Esophagus (tissue), 2 donors: ENCODE data around the gene CRIM1. TPM values are rescaled to one million over a fixed set of nuclear protein-coding genes. Genes with fewer than 3 reads are reported as not detected.

Experiments used
- H3K27ac ChIP-seq, 2 donors: one replicate each; pipeline ENCODE4 v1.5.1; 2013; ENCODE audit warnings: low read depth in 2 of 2, mild to moderate bottlenecking in 2 of 2, inconsistent platforms in 1 of 2, low read length in 1 of 2, moderate library complexity in 1 of 2
- H3K27me3 ChIP-seq, 2 donors: one replicate each; pipeline ENCODE4 v1.6.1; 2013; ENCODE audit warnings: low read length in 2 of 2, control low read depth in 1 of 2, mild to moderate bottlenecking in 1 of 2; ENCODE audit not compliant: insufficient read depth in 2 of 2, control insufficient read depth in 1 of 2
- H3K36me3 ChIP-seq, 2 donors: one replicate each; pipeline ENCODE4 v1.6.1; 2013; ENCODE audit warnings: low read length in 1 of 2; ENCODE audit not compliant: control insufficient read depth in 2 of 2, insufficient read depth in 2 of 2
- H3K4me1 ChIP-seq, 2 donors: one replicate each; pipeline ENCODE4 v1.6.1; 2013; ENCODE audit warnings: low read length in 1 of 2; ENCODE audit not compliant: control insufficient read depth in 2 of 2, insufficient read depth in 2 of 2
- H3K4me3 ChIP-seq, 2 donors: one replicate each; pipeline ENCODE4 v1.5.1; 2013; ENCODE audit warnings: low read length in 2 of 2, mild to moderate bottlenecking in 2 of 2, low read depth in 1 of 2, moderate library complexity in 1 of 2
- H3K9me3 ChIP-seq, 2 donors: one replicate each; pipeline ENCODE4 v1.6.1; 2013; ENCODE audit warnings: mild to moderate bottlenecking in 2 of 2, low read depth in 1 of 2, low read length in 1 of 2, moderate library complexity in 1 of 2; ENCODE audit not compliant: control insufficient read depth in 2 of 2, insufficient read depth in 1 of 2
- WGBS, 2 donors: extraction: QIAGEN DNeasy Blood & Tissue Kit; methylation state at CpG; one replicate each; pipeline ENCODE4 v1.1.7; 2013; 5-methylcytosine and 5-hydroxymethylcytosine counted together
- polyA plus RNA-seq, 2 donors: library from polyadenylated mRNA; stranded (reverse); fragments of 200-250 nt; gene quantifications; one replicate each; pipeline ENCODE4 v1.2.3, GENCODE V29; 2013
- donor health status: healthy with polysubstance abuse.
- donor health status: Bipolar disorder and iron deficiency.

The CRIM1 gene
- polyA plus RNA-seq, 2 donors: 5.9 to 10.3 TPM

DNA sequence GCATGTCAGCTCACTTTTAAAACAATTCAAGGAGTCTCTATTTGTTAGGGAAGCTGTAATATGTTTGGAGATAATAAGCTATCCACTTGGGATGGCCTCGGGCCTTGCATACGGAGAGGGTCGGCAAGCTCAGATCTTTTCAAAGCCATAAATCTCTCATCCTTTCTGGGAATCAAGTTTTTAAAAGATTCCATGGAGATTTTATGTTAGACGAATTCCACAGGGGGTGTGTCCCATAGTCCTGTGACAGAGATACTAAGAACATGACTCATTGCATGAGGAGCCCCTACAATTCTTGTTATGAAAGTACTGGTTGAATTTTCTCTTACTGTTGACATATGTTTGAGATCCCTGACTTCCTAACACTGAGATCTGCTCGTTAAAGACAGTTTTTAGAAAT lies 133.7 kb downstream of the CRIM1 start:
- Histone ChIP-seq H3K36me3 (no peaks in the 10 kb centered on the region), H3K27ac (no peak overlapping the region), H3K9me3 (no peaks in the 10 kb centered on the region), H3K4me1 (no peaks in the 10 kb centered on the region), H3K4me3 (no peak overlapping the region), H3K27me3 (no peaks in the 10 kb centered on the region)
- 70 to 80% methylated on average over 5 of the region's 5 CpGs for WGBS, 2 donors

DNA sequence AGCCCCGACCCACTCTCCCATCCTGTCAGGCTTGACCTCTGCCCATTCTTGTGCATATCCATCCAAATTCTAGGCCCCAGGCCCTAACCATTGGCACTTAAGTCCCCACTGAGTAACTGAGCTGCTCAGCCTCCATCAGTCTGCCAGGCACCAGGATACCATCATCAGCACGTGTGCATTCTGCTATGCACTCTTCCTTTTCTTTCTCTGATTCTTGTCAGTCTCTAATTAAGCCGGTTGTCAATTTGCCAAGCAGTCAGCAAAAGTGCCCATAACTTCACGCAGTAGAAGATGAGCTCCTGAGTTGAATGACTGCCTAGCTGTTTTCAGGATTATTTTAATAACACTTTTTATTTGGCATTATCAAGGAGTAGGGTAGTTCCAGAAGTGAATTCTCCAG lies 135.2 kb downstream of the CRIM1 start:
- WGBS, 2 donors: 80% methylated on average over 4 of the region's 4 CpGs
- Histone ChIP-seq H3K36me3 (no peaks in the 10 kb centered on the region), H3K27me3 (no peaks in the 10 kb centered on the region), H3K9me3 (no peaks in the 10 kb centered on the region), H3K4me1 (no peaks in the 10 kb centered on the region), H3K27ac (no peak overlapping the region), H3K4me3 (no peak overlapping the region)

DNA sequence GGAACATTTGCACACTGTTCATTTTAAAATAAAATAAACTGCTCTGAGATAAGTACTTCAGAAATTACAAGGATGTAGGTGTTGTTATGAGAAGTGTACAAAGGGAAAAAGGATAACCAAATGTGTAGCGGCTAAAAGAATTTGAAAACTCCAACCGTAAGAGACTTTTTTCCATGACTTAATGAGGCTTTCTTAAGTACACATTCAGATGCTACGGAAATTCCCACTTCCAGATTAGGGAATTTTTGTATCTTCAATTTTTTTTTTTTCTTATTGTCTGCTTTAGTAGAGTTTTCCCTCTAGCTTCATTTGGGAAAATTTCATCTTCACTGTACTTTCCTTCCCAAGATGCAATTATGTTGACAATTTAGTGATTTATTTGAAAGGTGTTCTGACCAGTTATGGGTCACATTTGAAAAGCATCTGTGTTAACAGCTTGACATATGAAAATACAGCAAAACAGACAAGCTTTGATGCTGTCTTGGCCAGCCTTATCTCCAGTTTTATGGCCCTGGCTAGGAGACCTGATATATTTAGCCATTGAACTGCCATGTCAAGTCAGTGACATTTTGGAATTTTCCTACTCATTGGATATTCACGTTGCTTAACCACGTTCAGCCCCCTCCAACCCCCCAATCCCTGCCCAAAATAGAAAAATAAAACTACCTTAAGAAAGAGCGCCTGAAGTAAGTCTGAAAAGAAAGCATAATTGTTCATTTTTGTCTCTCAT lies 136.8 kb downstream of the CRIM1 start:
- no peak overlapping the region for H3K27ac ChIP-seq
- no peaks in the 10 kb centered on the region for H3K9me3 ChIP-seq
- no peaks in the 10 kb centered on the region for H3K27me3 ChIP-seq
- no peak overlapping the region for H3K4me3 ChIP-seq
- 65 to 69% methylated on average over 6 of the region's 6 CpGs for WGBS, 2 donors
- no peaks in the 10 kb centered on the region for H3K4me1 ChIP-seq
- H3K36me3 ChIP-seq: no peaks in the 10 kb centered on the region

DNA sequence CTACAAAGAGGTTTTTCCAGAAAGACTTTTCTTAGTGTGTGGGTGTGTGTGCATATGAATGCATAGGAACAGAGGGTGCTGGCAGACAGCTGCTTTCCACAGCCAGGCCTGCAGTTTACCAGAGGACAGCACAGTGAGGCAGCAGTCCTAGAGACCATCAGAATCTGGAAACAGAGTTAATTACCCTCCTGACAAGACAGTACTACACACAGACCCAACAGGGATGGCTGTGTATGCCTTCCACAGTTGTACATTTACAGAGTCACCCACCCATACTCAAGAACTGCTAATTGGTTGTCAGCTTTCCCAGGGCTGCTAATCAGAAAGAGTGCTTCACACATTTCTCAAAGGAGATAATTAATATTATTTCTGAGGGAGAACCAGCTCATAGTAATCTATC lies 137.7 kb downstream of the CRIM1 start:
- Histone ChIP-seq H3K27me3 (no peaks in the 10 kb centered on the region), H3K27ac (no peak overlapping the region), H3K9me3 (no peaks in the 10 kb centered on the region), H3K36me3 (no peaks in the 10 kb centered on the region), H3K4me1 (no peaks in the 10 kb centered on the region), H3K4me3 (no peak overlapping the region)

DNA sequence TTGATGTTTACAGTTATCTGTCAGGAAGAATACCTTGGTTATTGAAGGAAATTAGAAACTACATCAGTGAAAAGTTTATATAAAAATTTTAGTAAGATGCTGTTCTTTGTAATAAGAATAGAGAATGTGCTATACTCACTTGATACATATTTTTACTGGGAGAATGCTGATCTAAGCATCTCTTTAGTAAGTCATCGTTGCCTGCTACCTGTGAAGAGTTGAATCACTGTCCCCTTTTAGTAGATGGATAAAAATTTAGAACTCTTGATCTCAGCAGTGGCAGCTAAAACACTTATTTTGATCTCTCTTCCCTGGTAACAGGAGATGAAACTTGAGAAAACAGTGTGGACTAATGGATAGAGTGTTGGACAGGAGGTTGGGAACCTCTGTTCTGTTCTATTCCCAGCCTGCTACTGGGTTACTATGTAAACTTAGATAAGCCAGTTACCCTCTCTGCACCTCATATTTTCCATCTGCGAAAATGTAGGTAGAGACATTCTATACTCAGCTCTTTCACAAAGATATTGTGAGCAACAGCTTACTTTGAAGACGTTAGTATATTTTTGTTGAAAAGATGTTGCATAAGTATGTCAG lies 142.1 kb downstream of the CRIM1 start:
- Histone ChIP-seq H3K4me3 (no peak overlapping the region), H3K9me3 (no peaks in the 10 kb centered on the region), H3K36me3 (peaks cover 0 to 6% of the 10 kb centered on the region in 2 donors), H3K27ac (no peak overlapping the region), H3K27me3 (no peaks in the 10 kb centered on the region), H3K4me1 (no peaks in the 10 kb centered on the region)
- WGBS, 2 donors: 79 to 85% methylated on average over 3 of the region's 3 CpGs

DNA sequence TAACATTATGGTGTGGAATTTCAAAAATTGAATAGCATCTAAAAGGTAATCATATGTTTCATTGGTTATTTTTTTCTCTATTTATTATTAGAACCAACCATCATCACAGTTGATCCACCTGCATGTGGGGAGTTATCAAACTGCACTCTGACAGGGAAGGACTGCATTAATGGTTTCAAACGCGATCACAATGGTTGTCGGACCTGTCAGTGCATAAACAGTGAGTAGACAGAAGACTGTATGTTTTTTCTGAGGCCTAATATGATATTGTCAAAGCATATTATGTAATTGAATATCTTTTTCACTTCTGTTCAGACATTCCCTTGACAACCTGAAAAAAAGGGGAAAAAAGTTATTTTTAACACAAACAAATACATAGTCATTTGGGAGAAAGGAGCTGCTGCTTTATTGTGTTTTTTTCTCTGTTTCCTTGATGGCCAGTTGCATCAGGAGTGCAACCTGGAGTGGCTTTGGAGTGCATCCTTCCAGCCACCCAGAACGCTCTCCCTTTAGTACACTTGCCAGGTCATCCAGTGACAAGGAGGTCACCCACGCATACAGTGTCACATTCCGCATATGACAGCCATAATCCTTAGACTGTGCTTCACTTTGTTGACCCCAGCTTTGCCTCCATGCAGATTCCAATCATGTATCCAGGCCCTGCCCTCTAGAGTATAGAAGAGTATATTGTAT lies 143.7 kb downstream of the CRIM1 start:
- Histone ChIP-seq H3K4me3 (no peak overlapping the region), H3K36me3 (peaks cover 0 to 10% of the 10 kb centered on the region in 2 donors), H3K27me3 (no peaks in the 10 kb centered on the region), H3K27ac (no peak overlapping the region), H3K4me1 (no peaks in the 10 kb centered on the region), H3K9me3 (no peaks in the 10 kb centered on the region)
- WGBS, 2 donors: 91 to 94% methylated on average over 6 of the region's 6 CpGs

DNA sequence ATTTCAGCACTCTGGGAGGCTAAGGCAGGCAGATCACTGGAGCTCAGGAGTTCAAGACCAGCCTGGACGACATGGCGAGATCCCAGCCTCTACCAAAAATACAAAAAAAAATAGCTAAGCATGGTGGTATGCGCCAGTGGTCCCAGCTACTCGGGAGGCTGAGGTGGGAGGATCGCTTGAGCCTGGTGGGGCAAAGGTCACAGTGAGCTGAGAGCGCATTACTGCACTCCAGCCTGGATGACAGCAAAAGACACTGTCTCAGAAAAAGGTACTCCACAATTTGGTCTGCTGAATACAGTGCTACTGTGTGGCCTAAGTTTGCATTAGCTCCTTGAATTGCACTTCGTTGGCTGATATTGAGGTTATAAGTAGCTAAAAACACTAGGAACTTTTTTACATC lies 144.5 kb downstream of the CRIM1 start:
- peaks cover 0 to 10% of the 10 kb centered on the region in 2 donors for H3K36me3 ChIP-seq
- 92 to 95% methylated on average over 7 of the region's 7 CpGs for WGBS, 2 donors

DNA sequence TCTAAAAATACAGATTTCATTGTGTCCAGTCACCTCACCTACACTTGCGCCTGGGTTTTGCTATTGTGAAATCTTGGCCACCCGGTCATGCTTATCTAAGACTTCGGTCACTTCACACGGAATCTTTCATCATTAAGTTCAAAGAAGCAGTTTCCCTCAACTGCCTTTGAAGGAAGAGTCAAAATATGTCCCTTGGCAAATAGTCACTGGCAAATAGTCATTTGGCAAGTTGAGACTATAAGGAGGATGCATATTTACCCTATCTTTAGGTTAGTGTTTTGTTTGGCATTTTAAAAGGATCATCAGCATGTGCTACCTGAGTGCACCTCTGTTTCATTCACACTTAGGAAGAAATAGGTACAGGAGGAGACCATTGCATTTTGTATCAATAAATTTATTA lies 146.5 kb downstream of the CRIM1 start:
- H3K4me1 ChIP-seq: no peaks in the 10 kb centered on the region
- no peak overlapping the region for H3K4me3 ChIP-seq
- WGBS, 2 donors: 71 to 84% methylated on average over 4 of the region's 4 CpGs
- no peaks in the 10 kb centered on the region for H3K9me3 ChIP-seq
- H3K27me3 ChIP-seq: no peaks in the 10 kb centered on the region
- H3K36me3 ChIP-seq: peaks cover 0 to 10% of the 10 kb centered on the region in 2 donors
- no peak overlapping the region for H3K27ac ChIP-seq

More for the DNA sequence above, 144.5 kb downstream of the CRIM1 start:
- Histone ChIP-seq H3K4me1 (no peaks in the 10 kb centered on the region), H3K27ac (no peak overlapping the region), H3K4me3 (no peak overlapping the region), H3K9me3 (no peaks in the 10 kb centered on the region), H3K27me3 (no peaks in the 10 kb centered on the region)

DNA sequence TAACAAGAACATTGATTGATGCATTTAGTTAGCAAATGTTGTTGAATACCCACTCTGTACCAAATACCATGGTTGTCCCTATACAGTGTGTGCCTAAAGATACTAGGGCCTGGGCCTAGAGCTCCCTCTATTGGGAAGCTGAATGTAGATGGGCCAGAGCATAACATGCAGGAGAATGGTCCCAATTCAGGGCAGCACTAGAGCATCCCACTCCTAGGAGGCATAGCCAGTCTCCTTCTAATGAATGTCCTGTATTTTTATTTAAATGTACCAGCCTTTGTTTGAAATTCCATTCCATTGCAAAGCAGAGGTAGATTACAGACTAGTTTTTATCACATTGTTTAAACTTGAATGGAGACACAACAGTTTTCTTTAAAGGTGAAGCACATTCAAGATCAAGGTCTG lies 151.8 kb downstream of the CRIM1 start:
- Histone ChIP-seq H3K4me3 (no peak overlapping the region), H3K27ac (no peak overlapping the region), H3K27me3 (no peaks in the 10 kb centered on the region), H3K4me1 (no peaks in the 10 kb centered on the region), H3K9me3 (no peaks in the 10 kb centered on the region), H3K36me3 (peaks cover 7 to 11% of the 10 kb centered on the region in 2 donors)
